Measurements from ENCODE around the gene CSMD2.

CSMD2 gene

GRCh38 chr1:33781652-33782051, 383.4 kb downstream of the CSMD2 start:
- TF ChIP-seq CTCF (IDR thresholded peaks at IDR 0.05) = no peak
- DNase-seq (ENCODE audit: low spot score) = no peak
- Histone ChIP-seq H3K4me3 (no peak overlapping the region), H3K27ac (no peak overlapping the region)

- no peak for TF ChIP-seq CTCF (IDR thresholded peaks at IDR 0.05)
- no peak overlapping the region for H3K27ac ChIP-seq
- DNase-seq (ENCODE audit: low spot score) = no peak
- no peak overlapping the region for H3K4me3 ChIP-seq
These were observed 387.7 kb downstream of the CSMD2 start for GRCh38 chr1:33777337-33777736.

- no peak overlapping the region for H3K27ac ChIP-seq
- H3K4me3 ChIP-seq = no peak overlapping the region
- DNase-seq (ENCODE audit: low spot score) = no peak
- no peak for TF ChIP-seq CTCF (IDR thresholded peaks at IDR 0.05)
These were observed 396.2 kb downstream of the CSMD2 start for GRCh38 chr1:33768821-33769220.

- DNase-seq (ENCODE audit: low spot score) = no peak
- TF ChIP-seq CTCF (IDR thresholded peaks at IDR 0.05) = no peak
These were observed 396.9 kb downstream of the CSMD2 start for GRCh38 chr1:33768106-33768505.

GRCh38 chr1:33764149-33764548, 400.9 kb downstream of the CSMD2 start:
- peak; percentile 55 for DNase-seq (ENCODE audit: low spot score)
- Histone ChIP-seq H3K27ac (no peak overlapping the region), H3K4me3 (no peak overlapping the region)
- TF ChIP-seq CTCF (IDR thresholded peaks at IDR 0.05) = no peak

More at GRCh38 chr1:33768106-33768505, 396.9 kb downstream of the CSMD2 start:
- Histone ChIP-seq H3K27ac (no peak overlapping the region), H3K4me3 (no peak overlapping the region)

GRCh38 chr1:33763406-33763805, 401.6 kb downstream of the CSMD2 start:
- Histone ChIP-seq H3K27ac (peak overlapping the region in 1 of 2 donors; percentile 11), H3K4me3 (no peak overlapping the region)
- peak; percentile 9 for DNase-seq (ENCODE audit: low spot score)
- no peak for TF ChIP-seq CTCF (IDR thresholded peaks at IDR 0.05)

GRCh38 chr1:33762962-33763361, 402.1 kb downstream of the CSMD2 start:
- peak overlapping the region; percentile 57 to 71 for H3K27ac ChIP-seq
- H3K4me3 ChIP-seq = no peak overlapping the region
- peak; percentile 26 for DNase-seq (ENCODE audit: low spot score)
- no peak for TF ChIP-seq CTCF (IDR thresholded peaks at IDR 0.05)

Data from coronary artery (tissue), 2 donors.